AG04449 (cell line): Measurements from ENCODE around the gene TC2N.

Source experiments
- CTCF ChIA-PET: fragments of 350-600 bp; formaldehyde crosslinking; extraction: SDS; loops from one replicate; lab custom pipeline; 2021; ENCODE audit warnings: antibody characterized with exemption; lab: Yijun Ruan, JAX
- POLR2A ChIA-PET: fragments of 400-600, 350-600 bp; formaldehyde crosslinking; extraction: SDS; loops from one replicate; lab custom pipeline; 2020; ENCODE audit warnings: antibody characterized with exemption, inconsistent platforms; lab: Yijun Ruan, JAX
- DNase-seq: peaks from one replicate; pipeline ENCODE4 v3.0.0-alpha.2; 2010; ENCODE audit warnings: low read depth, low spot score
- H3K4me3 ChIP-seq: 2 replicates; pipeline ENCODE4 v1.5.1; 2011; ENCODE audit warnings: low read depth, mild to moderate bottlenecking, control low read depth, low read length
- CTCF ChIP-seq: IDR thresholded peaks from one replicate; pipeline ENCODE4 v1.5.1; 2011; ENCODE audit warnings: mild to moderate bottlenecking, moderate library complexity, low read length, control low read depth, inconsistent platforms; ENCODE audit not compliant: insufficient read depth; ENCODE audit errors: missing control alignments

TC2N gene

GRCh38 chr14:91774140-91775096, 92.9 kb downstream of the TC2N start:
- no peak for DNase-seq
- no peak for TF ChIP-seq CTCF
- H3K4me3 ChIP-seq, result no peak overlapping the region
- POLR2A ChIA-PET, result no interaction called here
- CTCF ChIA-PET, result no interaction called here

GRCh38 chr14:91770185-91770584, 97.2 kb downstream of the TC2N start:
- TF ChIP-seq CTCF, result no peak
- ChIA-PET CTCF (interaction anchor here (1.1 kb wide), 1 partner anchor 227 kb away, joined by 3 read pairs; no protein-coding TSS in a partner anchor), POLR2A (no interaction called here)
- no peak overlapping the region for H3K4me3 ChIP-seq
- DNase-seq, result no peak

- CTCF ChIA-PET, result no interaction called here
- no peak for TF ChIP-seq CTCF
- no peak overlapping the region for H3K4me3 ChIP-seq
- POLR2A ChIA-PET, result no interaction called here
- no peak for DNase-seq
Observed at GRCh38 chr14:91755570-91756295, 111.6 kb downstream of the TC2N start.

DNA sequence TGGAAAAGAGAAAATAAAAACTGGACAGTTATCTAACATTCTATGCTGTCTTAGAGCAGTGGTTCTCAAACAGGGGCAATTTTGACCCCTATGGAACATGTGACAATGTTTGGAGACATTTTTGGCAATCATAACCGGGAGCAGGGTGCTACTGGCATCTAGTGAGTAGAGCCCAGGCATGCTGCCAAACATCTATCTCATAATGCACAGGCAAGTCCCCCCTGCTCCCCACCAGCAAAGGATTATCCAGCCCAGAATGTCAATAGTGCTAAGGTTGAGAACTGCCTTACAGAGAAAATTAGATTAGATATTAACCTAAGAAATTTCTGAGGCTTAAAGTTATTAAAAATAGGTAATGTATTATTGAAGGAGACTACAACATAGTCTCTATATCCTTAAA, 112.5 kb downstream of the TC2N start:
- CTCF ChIA-PET, result no interaction called here
- POLR2A ChIA-PET, result no interaction called here
- no peak for DNase-seq
- no peak overlapping the region for H3K4me3 ChIP-seq
- TF ChIP-seq CTCF, result no peak

- TF ChIP-seq CTCF, result no peak
- no peak for DNase-seq
- CTCF ChIA-PET, result no interaction called here
- POLR2A ChIA-PET, result no interaction called here
- no peak overlapping the region for H3K4me3 ChIP-seq
Observed at GRCh38 chr14:91754185-91754584, 113.2 kb downstream of the TC2N start.
